Central memory CD4-positive, alpha-beta T cell (primary cell): Measurements from ENCODE around the gene AOPEP.
A peak's percentile ranks its signal among the peaks of the same experiment; 100 is the strongest.

Source experiments
- DNase-seq: peaks from one replicate; pipeline ENCODE4 v3.0.0; 2022

The AOPEP gene

DNA sequence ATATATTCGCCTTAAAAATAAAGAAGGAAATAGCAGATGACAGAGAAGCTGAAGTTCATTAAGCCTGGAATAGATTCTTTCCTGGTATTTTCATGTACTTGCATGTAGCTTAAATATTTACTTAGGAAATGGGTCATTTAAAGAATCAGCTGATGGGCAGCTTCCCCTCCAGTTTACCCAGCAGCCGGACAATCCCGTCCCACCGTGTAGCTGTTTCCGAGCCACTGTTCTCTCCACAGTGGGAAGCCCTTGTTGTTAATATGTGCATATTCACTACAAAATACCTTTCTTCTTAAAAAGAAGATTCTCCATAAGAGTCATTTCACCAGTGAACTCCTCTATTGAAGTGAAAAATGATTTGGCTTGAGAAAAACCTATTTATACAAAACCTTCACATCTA lies 404.0 kb downstream of the AOPEP start:
- DNase-seq: no peak

DNA sequence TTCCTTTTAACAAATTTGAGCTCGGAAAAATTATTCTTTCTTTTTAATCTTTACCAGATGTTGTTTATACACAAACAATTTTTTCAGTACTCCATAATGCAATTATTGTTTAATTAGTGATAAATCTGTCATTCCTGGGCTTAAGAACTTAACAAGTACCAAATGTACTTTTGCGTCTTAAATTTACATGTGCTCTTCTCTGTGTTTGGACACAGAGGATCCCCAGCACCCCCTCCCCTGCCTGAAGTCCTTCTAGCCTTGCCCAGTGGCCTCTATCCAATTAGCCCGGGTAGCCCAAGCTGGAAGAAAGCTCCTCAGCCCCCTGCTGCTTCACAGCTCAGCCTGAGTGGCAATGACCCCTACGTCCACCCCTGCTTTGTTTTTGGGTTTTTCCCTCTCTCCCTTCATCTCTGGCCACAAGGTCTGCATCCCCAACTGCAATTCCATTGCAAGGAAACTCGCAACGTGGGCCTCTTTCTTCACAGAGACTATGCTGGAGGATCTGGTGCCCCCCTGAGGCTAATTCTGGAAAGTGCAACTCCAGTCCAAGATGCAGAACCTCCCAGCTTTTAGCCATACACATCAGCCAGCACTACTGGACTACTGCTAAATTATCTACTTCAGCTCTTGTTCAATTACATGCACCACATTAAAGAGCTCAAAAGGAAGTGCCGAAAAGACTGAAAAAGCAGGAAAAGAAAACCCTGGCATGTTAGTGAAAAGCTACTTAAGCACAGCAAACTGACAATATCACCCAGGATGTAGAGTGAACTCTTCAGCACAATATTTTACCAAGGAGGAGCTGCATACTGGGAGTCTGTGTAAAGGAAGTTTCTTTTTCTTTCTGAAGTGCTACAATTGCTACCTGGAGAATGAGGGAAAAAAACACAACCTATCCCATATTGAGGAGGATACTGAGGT lies 404.8 kb downstream of the AOPEP start:
- DNase-seq: peak; percentile 16

DNA sequence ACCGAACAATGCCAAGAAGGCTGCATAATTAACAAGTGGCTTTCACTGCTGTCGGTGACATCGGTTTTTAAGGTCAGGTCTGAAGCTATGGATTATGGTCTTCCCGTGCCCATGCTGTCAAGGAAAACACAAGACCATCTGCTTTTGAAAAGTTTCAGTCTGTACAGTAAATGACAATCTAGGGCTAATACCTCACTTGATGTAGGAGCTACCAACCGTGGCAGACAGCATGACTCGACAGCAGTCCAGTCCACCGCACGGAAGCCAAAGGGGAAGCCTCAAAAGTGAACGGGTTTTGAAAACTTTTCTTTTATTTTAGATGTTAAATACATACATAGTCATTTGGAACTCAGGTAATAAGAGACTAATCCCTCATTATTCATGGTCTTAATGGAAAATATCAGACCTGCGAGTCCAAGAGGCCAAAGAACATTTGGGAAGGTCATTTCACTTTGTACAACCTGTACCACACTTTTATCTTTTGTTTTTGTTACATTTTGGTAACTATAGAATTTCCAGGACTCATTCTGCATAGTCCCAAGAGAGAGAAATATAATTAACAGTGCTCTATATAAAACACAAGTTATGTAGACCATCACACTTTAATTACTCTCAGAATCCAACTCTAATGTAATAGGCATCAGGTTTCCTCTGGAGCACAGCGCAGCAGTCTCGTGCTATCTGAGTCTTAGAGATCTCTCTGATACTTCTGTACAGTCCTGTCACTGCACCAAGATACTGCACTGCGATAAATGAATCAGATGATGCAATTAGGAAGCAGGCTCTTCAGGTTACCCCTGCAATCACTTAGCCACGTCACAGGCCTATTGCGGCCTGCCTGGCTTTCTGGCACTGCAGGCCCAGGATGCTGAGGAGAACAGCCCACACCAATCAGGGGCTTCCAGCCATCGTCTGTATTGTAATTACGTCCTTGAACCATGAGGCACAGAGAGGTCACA lies 406.1 kb downstream of the AOPEP start:
- no peak for DNase-seq

DNA sequence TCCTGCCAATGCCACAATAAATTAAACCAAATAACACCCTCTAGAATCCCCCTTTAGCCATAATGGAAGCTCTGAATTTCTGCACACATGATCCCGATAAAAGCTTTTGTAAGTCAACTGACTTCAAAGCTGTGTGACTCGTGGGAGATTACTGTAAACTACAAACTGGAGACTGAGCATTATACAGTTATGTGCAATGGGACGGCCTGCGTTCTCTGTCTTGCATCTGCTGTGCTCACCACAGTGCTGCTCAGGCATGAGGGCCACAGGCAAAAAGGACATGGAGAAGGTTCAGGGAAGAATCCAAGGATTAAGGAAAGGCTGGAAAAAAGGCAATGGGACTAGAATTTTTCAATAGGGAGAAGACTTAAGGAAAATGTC lies 406.8 kb downstream of the AOPEP start:
- DNase-seq: no peak

DNA sequence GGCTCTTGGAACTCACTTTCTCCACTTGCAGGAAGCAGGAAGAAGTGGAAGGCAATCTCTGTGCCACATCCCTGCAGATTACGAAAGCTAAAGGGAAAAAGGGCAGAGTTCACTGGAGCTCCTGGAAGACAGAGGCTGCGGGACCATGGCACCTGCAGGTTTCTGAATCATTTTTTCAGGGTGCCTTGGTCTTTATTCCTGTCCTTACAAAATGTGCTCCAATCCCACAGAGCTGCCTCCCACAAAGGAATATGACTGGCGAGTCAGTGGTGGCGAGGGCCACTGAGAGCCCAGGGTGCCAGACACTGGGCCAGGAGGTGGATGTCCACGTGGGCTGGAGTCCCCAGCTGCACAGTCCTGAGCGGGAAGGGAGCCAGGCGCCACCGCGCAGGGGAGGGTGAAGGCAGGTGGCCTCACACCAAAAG lies 408.0 kb downstream of the AOPEP start:
- DNase-seq: no peak

DNA sequence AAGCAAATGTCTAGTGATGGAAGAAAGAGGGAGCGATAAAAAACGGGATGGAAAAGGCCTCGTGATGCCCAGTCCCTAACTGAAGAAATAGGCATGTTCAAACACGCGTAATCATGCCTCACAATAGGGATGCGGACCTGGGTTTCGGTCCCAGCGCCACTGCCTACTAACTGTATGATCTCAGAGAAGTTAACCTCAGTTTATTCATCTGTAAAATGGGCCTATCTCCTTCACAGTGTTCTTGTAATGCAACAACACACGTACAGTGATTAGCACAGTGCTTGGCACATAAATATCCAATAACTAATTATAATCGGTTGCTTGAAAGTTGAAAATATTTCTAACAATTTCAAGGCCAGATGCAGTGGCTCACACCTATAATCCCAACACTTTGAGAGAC lies 409.3 kb downstream of the AOPEP start:
- DNase-seq: no peak
